SK-N-SH treated with all-trans-retinoic acid at 6 μM for 48 hours (cell line): ENCODE measurements around the gene OCIAD2.

Experiments
- ATAC-seq: fragments of 200-7000 bp; cut with Tn5 transposase; 3 replicates; pipeline ENCODE4 v1.9.1; 2020; ENCODE audit warnings: mild to moderate bottlenecking, moderate library complexity
- ARNTL ChIP-seq: fragments of 450-650 bp; formaldehyde crosslinking; IDR thresholded peaks from 2 replicates; pipeline ENCODE4 v1.5.0; 2020; ENCODE audit warnings: low read depth, mild to moderate bottlenecking, moderate library complexity, borderline replicate concordance
- BACH2 ChIP-seq: fragments of 250-450 bp; sonication (Bioruptor Pico); IDR thresholded peaks from 2 replicates; pipeline ENCODE4 v1.9.0; 2021; ENCODE audit warnings: mild to moderate bottlenecking, borderline replicate concordance
- CREB5 ChIP-seq: fragments of 250-450 bp; sonication (Bioruptor Pico); IDR thresholded peaks from 2 replicates; pipeline ENCODE4 v1.5.1; 2020; ENCODE audit warnings: low read depth, mild to moderate bottlenecking, moderate library complexity
- CSDC2 ChIP-seq: fragments of 250-450 bp; sonication (Bioruptor Pico); IDR thresholded peaks from 2 replicates; pipeline ENCODE4 v1.5.0; 2020; ENCODE audit warnings: mild to moderate bottlenecking, moderate library complexity
- CSRNP3 ChIP-seq: fragments of 250-450 bp; sonication (Bioruptor Pico); IDR thresholded peaks from 2 replicates; pipeline ENCODE4 v1.5.1; 2021; ENCODE audit warnings: mild to moderate bottlenecking, moderate library complexity
- ESRRG ChIP-seq: fragments of 250-450 bp; sonication (Bioruptor Pico); IDR thresholded peaks from 2 replicates; pipeline ENCODE4 v1.6.1; 2021; ENCODE audit warnings: mild to moderate bottlenecking
- GLIS3 ChIP-seq: fragments of 250-450 bp; sonication (Bioruptor Pico); IDR thresholded peaks from 2 replicates; pipeline ENCODE4 v1.5.0; 2020; ENCODE audit warnings: mild to moderate bottlenecking, moderate library complexity
- ISL1 ChIP-seq: fragments of 250-450 bp; sonication (Bioruptor Pico); IDR thresholded peaks from 2 replicates; pipeline ENCODE4 v2.1.2; 2022; ENCODE audit warnings: mild to moderate bottlenecking, moderate library complexity
- OSR1 ChIP-seq: fragments of 250-450 bp; sonication (Bioruptor Pico); IDR thresholded peaks from 2 replicates; pipeline ENCODE4 v1.8.0; 2022; ENCODE audit warnings: moderate library complexity, mild to moderate bottlenecking, inconsistent platforms
- PATZ1 ChIP-seq: fragments of 250-450 bp; sonication (Bioruptor Pico); IDR thresholded peaks from 2 replicates; pipeline ENCODE4 v1.8.0; 2020; ENCODE audit warnings: mild to moderate bottlenecking, moderate library complexity, borderline replicate concordance
- POU6F1 ChIP-seq: fragments of 250-450 bp; sonication (Bioruptor Pico); IDR thresholded peaks from 2 replicates; pipeline ENCODE4 v1.8.0; 2021; ENCODE audit warnings: low read depth, mild to moderate bottlenecking, moderate library complexity, borderline replicate concordance
- PPARA ChIP-seq: fragments of 250-450 bp; sonication (Bioruptor Pico); IDR thresholded peaks from 2 replicates; pipeline ENCODE4 v1.5.0; 2020; ENCODE audit warnings: mild to moderate bottlenecking, borderline replicate concordance
- RARB ChIP-seq: fragments of 250-450 bp; sonication (Bioruptor Pico); IDR thresholded peaks from 2 replicates; pipeline ENCODE4 v1.8.0; 2021; ENCODE audit warnings: mild to moderate bottlenecking, moderate library complexity
- SNAI2 ChIP-seq: fragments of 250-450 bp; sonication (Bioruptor Pico); IDR thresholded peaks from 2 replicates; pipeline ENCODE4 v1.5.0; 2020; ENCODE audit warnings: mild to moderate bottlenecking, moderate library complexity
- TCF4 ChIP-seq: fragments of 250-450 bp; sonication (Bioruptor Pico); IDR thresholded peaks from 2 replicates; pipeline ENCODE4 v1.8.0; 2021; ENCODE audit warnings: mild to moderate bottlenecking, moderate library complexity, borderline replicate concordance
- ZC3H10 ChIP-seq: fragments of 250-450 bp; sonication (Bioruptor Pico); IDR thresholded peaks from 2 replicates; pipeline ENCODE4 v1.5.1; 2021; ENCODE audit warnings: mild to moderate bottlenecking, moderate library complexity
- ZFP3 ChIP-seq: fragments of 250-450 bp; sonication (Bioruptor Pico); IDR thresholded peaks from 2 replicates; pipeline ENCODE4 v1.5.0; 2020; ENCODE audit warnings: mild to moderate bottlenecking, moderate library complexity
- ZFP30 ChIP-seq: fragments of 450-650 bp; formaldehyde crosslinking; IDR thresholded peaks from 2 replicates; pipeline ENCODE4 v1.5.0; 2022; ENCODE audit warnings: mild to moderate bottlenecking, moderate library complexity
- ZNF565 ChIP-seq: fragments of 450-650 bp; formaldehyde crosslinking; conservative IDR thresholded peaks from 2 replicates; pipeline ENCODE4 v1.5.0; 2020; ENCODE audit warnings: low read depth, mild to moderate bottlenecking, moderate library complexity
- ZNF70 ChIP-seq: fragments of 450-650 bp; formaldehyde crosslinking; IDR thresholded peaks from 2 replicates; pipeline ENCODE4 v1.5.0; 2020; ENCODE audit warnings: mild to moderate bottlenecking, moderate library complexity
- ZNF8 ChIP-seq: fragments of 450-650 bp; formaldehyde crosslinking; IDR thresholded peaks from 2 replicates; pipeline ENCODE4 v1.5.0; 2020; ENCODE audit warnings: mild to moderate bottlenecking, moderate library complexity

The OCIAD2 gene

GRCh38 chr4:48862038-48862437 lies 44.5 kb downstream of the OCIAD2 start (continued):
- TF ChIP-seq ESRRG (CRISPR knock-in tag) (no peak), BACH2 (no peak), ISL1 (no peak), GLIS3 (CRISPR knock-in tag) (no peak), TCF4 (CRISPR knock-in tag) (no peak), SNAI2 (CRISPR knock-in tag) (no peak), ZFP30 (CRISPR knock-in tag) (no peak), ZNF70 (CRISPR knock-in tag) (no peak), CSRNP3 (CRISPR knock-in tag) (no peak)

GRCh38 chr4:48858130-48858529 lies 48.4 kb downstream of the OCIAD2 start:
- no peak for ATAC-seq
- no peak for TF ChIP-seq CSRNP3 (CRISPR knock-in tag)
- TF ChIP-seq GLIS3 (CRISPR knock-in tag): no peak
- TF ChIP-seq ZNF565 (CRISPR knock-in tag): no peak
- TF ChIP-seq CSDC2 (CRISPR knock-in tag): no peak
- no peak for TF ChIP-seq ESRRG (CRISPR knock-in tag)
- TF ChIP-seq BACH2: no peak
- TF ChIP-seq OSR1 (CRISPR knock-in tag): no peak
- TF ChIP-seq ZNF8 (CRISPR knock-in tag): no peak
- no peak for TF ChIP-seq ZFP30 (CRISPR knock-in tag)
- TF ChIP-seq CREB5 (CRISPR knock-in tag): no peak
- TF ChIP-seq ISL1: no peak
- no peak for TF ChIP-seq RARB (CRISPR knock-in tag)
- no peak for TF ChIP-seq ZC3H10 (CRISPR knock-in tag)
- no peak for TF ChIP-seq ZFP3
- TF ChIP-seq PATZ1: no peak
- no peak for TF ChIP-seq SNAI2 (CRISPR knock-in tag)
- TF ChIP-seq ARNTL (CRISPR knock-in tag): no peak
- no peak for TF ChIP-seq TCF4 (CRISPR knock-in tag)

- TF ChIP-seq ZNF8 (CRISPR knock-in tag): no peak
- no peak for TF ChIP-seq BACH2
- TF ChIP-seq ZFP3: no peak
- TF ChIP-seq ESRRG (CRISPR knock-in tag): no peak
- TF ChIP-seq CREB5 (CRISPR knock-in tag): no peak
- TF ChIP-seq ZC3H10 (CRISPR knock-in tag): no peak
- no peak for TF ChIP-seq SNAI2 (CRISPR knock-in tag)
- no peak for TF ChIP-seq ZNF70 (CRISPR knock-in tag)
- TF ChIP-seq POU6F1 (CRISPR knock-in tag): no peak
- TF ChIP-seq PATZ1: no peak
- TF ChIP-seq TCF4 (CRISPR knock-in tag): no peak
- no peak for TF ChIP-seq CSDC2 (CRISPR knock-in tag)
- TF ChIP-seq PPARA: no peak
- TF ChIP-seq ZFP30 (CRISPR knock-in tag): no peak
- TF ChIP-seq RARB (CRISPR knock-in tag): no peak
- no peak for TF ChIP-seq ISL1
- TF ChIP-seq CSRNP3 (CRISPR knock-in tag): no peak
- ATAC-seq: no peak
Measured at GRCh38 chr4:48854982-48855381, 51.6 kb downstream of the OCIAD2 start.
